GM12875 (cell line): Measurements from ENCODE around the gene CASP5.
"Not testable (repeated sequence)": the region's sequence is repeated elsewhere in the genome, so short reads cannot be mapped to it uniquely, and the experiment has no call there.

Experiments
- H3K4me3 ChIP-seq: one replicate; pipeline ENCODE4 v1.5.1; 2011; ENCODE audit warnings: low read depth, low read length, control low read depth
- TF ChIP-seq, protein P1 (sequence below): IDR thresholded peaks from 2 replicates; pipeline ENCODE4 v1.5.1; 2011; ENCODE audit warnings: low read depth, mild to moderate bottlenecking, control low read depth, inconsistent platforms, low read length, moderate library complexity, borderline replicate concordance; ENCODE audit not compliant: insufficient read depth

CASP5 gene

DNA sequence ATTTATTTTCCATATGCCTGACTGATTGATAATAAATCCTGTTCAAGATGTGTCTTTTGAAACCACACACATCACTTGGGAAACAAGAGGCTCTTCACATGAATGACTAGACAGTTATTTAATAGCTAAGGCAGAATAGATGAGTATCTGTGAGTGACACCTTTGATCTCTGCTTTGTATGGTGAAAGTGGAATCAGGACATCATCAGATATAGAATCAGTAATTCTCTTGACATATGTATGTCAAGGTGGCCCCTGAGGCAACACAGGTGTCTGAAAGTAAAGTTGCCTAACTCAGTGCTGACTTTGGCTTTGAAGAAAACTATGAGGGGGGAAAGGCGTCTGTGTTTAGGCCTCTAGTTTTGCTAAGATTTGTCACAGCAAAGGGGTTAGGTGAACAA is 43.1 kb downstream of the CASP5 start:
- no peak overlapping the region for H3K4me3 ChIP-seq
- TF ChIP-seq, protein P1, sequence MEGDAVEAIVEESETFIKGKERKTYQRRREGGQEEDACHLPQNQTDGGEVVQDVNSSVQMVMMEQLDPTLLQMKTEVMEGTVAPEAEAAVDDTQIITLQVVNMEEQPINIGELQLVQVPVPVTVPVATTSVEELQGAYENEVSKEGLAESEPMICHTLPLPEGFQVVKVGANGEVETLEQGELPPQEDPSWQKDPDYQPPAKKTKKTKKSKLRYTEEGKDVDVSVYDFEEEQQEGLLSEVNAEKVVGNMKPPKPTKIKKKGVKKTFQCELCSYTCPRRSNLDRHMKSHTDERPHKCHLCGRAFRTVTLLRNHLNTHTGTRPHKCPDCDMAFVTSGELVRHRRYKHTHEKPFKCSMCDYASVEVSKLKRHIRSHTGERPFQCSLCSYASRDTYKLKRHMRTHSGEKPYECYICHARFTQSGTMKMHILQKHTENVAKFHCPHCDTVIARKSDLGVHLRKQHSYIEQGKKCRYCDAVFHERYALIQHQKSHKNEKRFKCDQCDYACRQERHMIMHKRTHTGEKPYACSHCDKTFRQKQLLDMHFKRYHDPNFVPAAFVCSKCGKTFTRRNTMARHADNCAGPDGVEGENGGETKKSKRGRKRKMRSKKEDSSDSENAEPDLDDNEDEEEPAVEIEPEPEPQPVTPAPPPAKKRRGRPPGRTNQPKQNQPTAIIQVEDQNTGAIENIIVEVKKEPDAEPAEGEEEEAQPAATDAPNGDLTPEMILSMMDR, result no peak

DNA sequence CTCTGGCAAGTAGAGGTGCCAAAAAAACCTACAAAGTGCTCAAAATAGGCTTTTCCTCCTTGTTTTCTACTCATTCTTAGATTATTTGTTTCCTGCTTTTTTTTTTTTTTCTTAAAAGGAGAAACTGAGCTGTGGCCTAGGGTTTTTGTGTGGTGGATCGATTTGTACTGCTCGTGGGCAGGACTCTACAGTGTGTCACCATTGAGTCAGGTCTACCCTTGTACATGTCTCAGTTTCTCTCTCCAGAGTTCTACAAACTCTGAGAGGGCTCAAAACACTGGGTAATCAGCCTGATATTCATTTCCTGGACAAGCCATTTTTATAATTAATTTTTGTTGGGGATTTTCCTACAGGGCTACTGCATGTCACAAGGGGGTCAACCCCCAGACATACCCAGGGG is 49.4 kb downstream of the CASP5 start:
- H3K4me3 ChIP-seq, result no peak overlapping the region
- TF ChIP-seq, protein P1, result no peak

DNA sequence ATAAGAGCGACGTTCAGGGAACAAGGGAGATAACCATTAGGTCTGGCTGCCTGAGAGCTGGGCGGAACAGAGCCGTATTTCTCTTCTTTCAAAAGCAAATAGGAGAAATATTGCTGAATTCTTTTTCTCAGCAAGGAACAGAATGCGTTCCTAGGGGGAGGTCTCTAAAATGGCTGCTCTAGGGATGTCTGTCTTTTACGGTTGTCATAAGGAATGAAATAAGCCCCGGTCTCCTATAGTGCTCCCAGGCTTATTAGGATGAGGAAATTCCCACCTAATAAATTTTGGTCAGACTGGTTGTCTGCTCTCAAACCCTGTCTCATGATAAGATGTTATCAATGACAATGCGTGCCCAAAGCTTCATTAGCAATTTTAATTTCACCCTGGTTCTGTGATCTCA is 50.0 kb downstream of the CASP5 start:
- not testable (repeated sequence) for H3K4me3 ChIP-seq

DNA sequence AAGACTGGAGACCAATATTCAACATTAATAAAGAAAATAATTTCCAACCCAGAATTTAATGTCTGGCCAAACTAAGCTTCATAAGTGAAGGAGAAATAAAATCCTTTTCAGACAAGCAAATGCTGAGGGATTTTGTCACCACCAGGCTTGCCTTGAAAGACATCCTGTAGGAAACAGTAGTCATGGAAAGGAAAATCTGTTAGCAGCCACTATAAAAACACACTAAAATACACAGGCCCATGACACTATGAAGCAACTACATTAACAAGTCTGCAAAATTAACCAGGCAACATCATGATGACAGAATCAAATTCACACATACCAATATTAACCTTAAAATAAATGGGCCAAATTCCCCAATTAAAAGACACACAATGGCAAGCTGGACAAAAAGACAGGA is 52.2 kb downstream of the CASP5 start:
- TF ChIP-seq, protein P1, result no peak
- no peak overlapping the region for H3K4me3 ChIP-seq

DNA sequence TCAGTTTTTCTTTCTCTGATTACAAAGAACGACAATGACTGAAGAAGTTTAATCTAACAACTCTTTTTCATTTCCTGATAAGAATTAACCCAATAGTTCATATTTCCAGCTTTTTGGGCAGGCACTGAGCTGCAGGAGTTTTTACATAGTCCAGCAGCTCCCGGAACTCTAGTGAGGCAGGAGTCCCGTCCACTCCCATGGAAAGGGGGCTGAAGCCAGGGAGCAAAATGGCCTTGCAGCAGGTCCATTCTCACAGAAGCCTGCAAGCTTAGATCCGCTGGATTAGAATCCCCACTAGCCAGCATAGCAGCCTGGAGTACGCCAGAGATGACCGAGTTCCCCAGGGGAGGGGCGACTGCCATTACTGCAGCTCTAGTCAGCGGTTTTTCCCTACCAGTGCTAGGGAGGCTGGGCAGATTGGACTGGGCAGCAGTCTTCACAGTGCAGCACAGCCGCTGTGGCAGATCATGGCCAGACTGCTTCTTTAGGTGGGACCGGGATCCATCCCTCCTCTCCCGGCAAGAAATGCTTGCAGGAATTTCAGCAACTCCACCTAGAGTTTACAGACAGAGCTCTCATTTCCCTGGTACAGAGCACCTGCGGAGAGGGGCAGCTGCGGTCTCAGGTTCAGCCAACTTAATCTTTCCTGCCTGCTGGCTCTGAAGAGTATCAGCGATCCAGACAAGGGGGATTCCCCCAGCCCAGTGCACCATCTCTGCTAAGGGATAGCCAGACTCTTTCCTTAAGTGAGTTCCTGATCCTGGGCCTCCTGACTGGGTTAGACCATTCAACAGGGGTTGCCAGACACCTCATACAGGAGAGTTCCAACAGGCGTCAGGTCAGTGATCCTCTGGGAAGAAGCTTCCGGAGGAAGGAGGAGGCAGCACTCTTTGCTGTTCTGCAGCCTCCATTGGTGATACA is 53.9 kb downstream of the CASP5 start:
- H3K4me3 ChIP-seq, result no peak overlapping the region
- TF ChIP-seq, protein P1, result no peak

DNA sequence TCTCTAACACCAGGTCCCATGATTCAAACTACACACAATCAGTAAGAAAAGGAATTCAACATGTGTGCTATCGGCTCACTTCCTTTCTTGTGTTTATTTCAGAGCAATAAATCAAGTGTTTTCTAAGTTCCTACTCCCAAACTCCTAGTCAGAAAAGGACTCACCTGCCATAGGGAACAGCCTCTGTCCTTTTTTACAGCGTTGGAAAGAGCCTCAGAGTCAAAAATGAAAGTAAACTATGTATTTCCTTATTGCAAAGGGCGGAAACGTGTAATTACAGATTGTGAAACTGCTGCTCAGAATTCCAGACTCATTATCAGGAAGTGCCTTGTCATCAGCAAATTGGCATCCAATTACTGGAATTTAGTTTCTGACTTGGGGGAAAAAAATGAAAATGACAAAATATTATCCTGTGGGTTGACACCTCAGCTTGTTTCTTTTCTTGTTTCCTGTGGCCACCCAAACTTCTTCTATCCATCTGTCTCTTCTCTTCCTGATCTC is 54.6 kb downstream of the CASP5 start, which contains the start of gene CASP4:
TSS of gene CASP4 (minus strand) at position 220 of the 501 bp plus-strand sequence. CDS start at position 171, 49 bp downstream.
- peak within 1 kb of the TSS; percentile 43 for H3K4me3 ChIP-seq
- TF ChIP-seq, protein P1, result no peak

DNA sequence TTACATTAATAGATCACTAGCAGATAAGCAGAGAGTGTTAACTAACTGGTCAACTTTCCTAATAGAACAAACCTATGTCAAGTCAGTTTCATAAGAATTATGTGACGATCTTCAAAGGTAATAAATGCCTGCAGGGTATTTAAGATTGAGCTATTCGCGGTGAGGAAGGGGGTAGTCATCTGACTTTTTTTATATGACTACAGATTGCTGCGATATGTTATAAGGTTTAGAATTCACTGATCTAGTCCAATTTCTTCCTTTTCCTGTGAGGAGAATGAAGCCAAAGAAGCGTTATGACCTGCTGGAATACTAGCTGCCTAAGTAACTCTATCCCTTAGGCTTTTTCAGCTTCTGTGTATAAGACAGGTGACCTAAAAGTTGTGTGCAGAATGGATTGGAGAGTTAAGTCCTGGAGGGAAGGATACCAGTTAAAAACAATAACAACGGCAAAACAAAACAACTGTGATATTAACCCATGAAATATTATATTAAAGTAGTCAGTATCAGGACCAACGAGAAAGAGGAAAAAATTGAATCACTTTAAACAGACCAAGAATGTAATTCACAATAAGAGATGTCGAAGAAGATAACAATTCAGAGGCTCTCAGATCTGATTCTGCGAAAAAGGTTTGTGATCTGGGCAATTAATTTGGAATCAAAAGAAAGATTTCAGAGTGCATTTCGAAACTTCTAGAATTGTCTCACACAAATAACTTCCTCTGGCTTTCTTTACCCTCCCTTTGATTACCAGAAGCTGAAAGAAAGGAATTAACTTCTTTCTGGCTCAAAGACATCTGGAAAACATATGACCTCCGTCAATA is 55.2 kb downstream of the CASP5 start:
- peak overlapping the region; percentile 43 for H3K4me3 ChIP-seq

More for the DNA sequence above, 55.2 kb downstream of the CASP5 start:
- TF ChIP-seq, protein P1, result no peak
